ENCODE measurements around the gene CBARP. TPM values are rescaled to one million over a fixed set of nuclear protein-coding genes. Genes with fewer than 3 reads are reported as not detected.
A peak's percentile ranks its signal among the peaks of the same experiment; 100 is the strongest.

The CBARP gene
- total and polyA plus RNA-seq, 2 of the 13 experiments (the other 11 are each of a cell fraction or from before 2014, with no cell fraction given) = 1.2 to 1.4 TPM

GRCh38 chr19:1261798-1262622 is 24.2 kb upstream of the CBARP start (continued):
- TF ChIP-seq TFAP4 (IDR thresholded peaks at IDR 0.05; ENCODE audit: borderline replicate concordance, low read depth) = peak; percentile 54; the same call in 1 of the 2 replicates
- peak; percentile 75 for TF ChIP-seq RXRB (CRISPR knock-in tag; IDR thresholded peaks at IDR 0.05; ENCODE audit: borderline replicate concordance)
- no peak for TF ChIP-seq CHD2 (IDR thresholded peaks at IDR 0.05; ENCODE audit: low read depth, low read length)
- TF ChIP-seq BCL6 (CRISPR knock-in tag; IDR thresholded peaks at IDR 0.05) = peak; percentile 28
- TF ChIP-seq ZNF253 (CRISPR knock-in tag; IDR thresholded peaks at IDR 0.05; ENCODE audit: borderline replicate concordance) = no peak
- TF ChIP-seq GLMP (CRISPR knock-in tag; IDR thresholded peaks at IDR 0.05; ENCODE audit: borderline replicate concordance) = no peak
- 0 out of 2 replicates have a peak, but pooled peaks have one; percentile 36 for TF ChIP-seq SP4 (CRISPR knock-in tag; IDR thresholded peaks at IDR 0.05)
- peak; percentile 83 for TF ChIP-seq HNRNPL (IDR thresholded peaks at IDR 0.05; ENCODE audit: low read depth, low read length)
- TF ChIP-seq POGZ (CRISPR knock-in tag; IDR thresholded peaks at IDR 0.05) = 0 out of 2 replicates have a peak, but pooled peaks have one; percentile 29
- TF ChIP-seq ZNF556 (CRISPR knock-in tag; IDR thresholded peaks at IDR 0.05; ENCODE audit: borderline replicate concordance) = 0 out of 2 replicates have a peak, but pooled peaks have one; percentile 18
- peak; percentile 25; the same call in 1 of the 2 replicates for TF ChIP-seq PCBP1 (IDR thresholded peaks at IDR 0.05; ENCODE audit: borderline replicate concordance, low read depth, low read length)
- TF ChIP-seq ZNF552 (CRISPR knock-in tag; IDR thresholded peaks at IDR 0.05; ENCODE audit: borderline replicate concordance) = no peak
- no peak for TF ChIP-seq STAT5B (CRISPR knock-in tag; IDR thresholded peaks at IDR 0.05)
- TF ChIP-seq ZNF879 (CRISPR knock-in tag; IDR thresholded peaks at IDR 0.05) = 0 out of 2 replicates have a peak, but pooled peaks have one; percentile 11
- TF ChIP-seq ZNF790 (CRISPR knock-in tag; IDR thresholded peaks at IDR 0.05; ENCODE audit: borderline replicate concordance) = 0 out of 2 replicates have a peak, but pooled peaks have one; percentile 30
- 0 out of 2 replicates have a peak, but pooled peaks have one; percentile 22 for TF ChIP-seq ZNF451 (CRISPR knock-in tag; IDR thresholded peaks at IDR 0.05)
- peak; percentile 86 for TF ChIP-seq THRA (CRISPR knock-in tag; IDR thresholded peaks at IDR 0.05; ENCODE audit: borderline replicate concordance)
- no peak for TF ChIP-seq TSC22D2 (CRISPR knock-in tag; IDR thresholded peaks at IDR 0.05; ENCODE audit: borderline replicate concordance)
- TF ChIP-seq AGO2 (optimal IDR thresholded peaks at IDR 0.05; ENCODE audit: low read depth, low read length) = peak; percentile 67
- 0 out of 2 replicates have a peak, but pooled peaks have one; percentile 43 for TF ChIP-seq HNF4A (CRISPR knock-in tag; IDR thresholded peaks at IDR 0.05)
- TF ChIP-seq ZNF317 (CRISPR knock-in tag; IDR thresholded peaks at IDR 0.05) = 0 out of 2 replicates have a peak, but pooled peaks have one; percentile 10
- TF ChIP-seq MAF1 (CRISPR knock-in tag; IDR thresholded peaks at IDR 0.05; ENCODE audit: borderline replicate concordance) = 0 out of 2 replicates have a peak, but pooled peaks have one; percentile 42
- peak; percentile 63 to 81 for TF ChIP-seq NR2F1 (CRISPR knock-in tag; IDR thresholded peaks at IDR 0.05)
- 0 out of 2 replicates have a peak, but pooled peaks have one; percentile 35 for TF ChIP-seq ARHGAP35 (CRISPR knock-in tag; IDR thresholded peaks at IDR 0.05; ENCODE audit: borderline replicate concordance)
- 0 out of 2 replicates have a peak, but pooled peaks have one; percentile 41 for TF ChIP-seq MTA1 (CRISPR knock-in tag; IDR thresholded peaks at IDR 0.05; ENCODE audit: borderline replicate concordance)
- TF ChIP-seq MED1 (CRISPR knock-in tag; IDR thresholded peaks at IDR 0.05) = peak; percentile 21; the same call in 1 of the 2 replicates
